Measurements from ENCODE around the gene LDLRAP1. TPM values are rescaled to one million over a fixed set of nuclear protein-coding genes. Genes with fewer than 3 reads are reported as not detected.

LDLRAP1 gene
- total RNA-seq, 1 donor from 2014 or later = 22.6 TPM

Other genes starting within 250 kb of the LDLRAP1 start
- gene TMEM50A, start 205.3 kb upstream of the LDLRAP1 start, total RNA-seq = 151 and 156 TPM in 2 replicates
- 0.22 TPM in 1 of 2 replicates, not detected in the other for gene RHCE, start 122.8 kb upstream of the LDLRAP1 start, total RNA-seq
- gene MACO1, start 112.7 kb upstream of the LDLRAP1 start, total RNA-seq = 23.1 and 23.6 TPM in 2 replicates
- gene MAN1C1, start 73.2 kb downstream of the LDLRAP1 start, total RNA-seq = 9.4 and 11.0 TPM in 2 replicates

Measured in T-helper 1 cell treated with Interleukin-12 subunit alpha and Interleukin-12 subunit beta and Interleukin-4 antibody, amounts not matched to agents 30 ng/mL and 1 ng/mL, for 36 hours (primary cell).